Gastroesophageal sphincter (tissue), 4 donors: ENCODE data around the gene TNN. TPM values are rescaled to one million over a fixed set of nuclear protein-coding genes. Genes with fewer than 3 reads are reported as not detected.

Experiments used
- ATAC-seq: fragments of 150-250 bp; one replicate; pipeline ENCODE4 v1.9.1; 2016; ENCODE audit warnings: mild to moderate bottlenecking, moderate library complexity
- H3K27ac ChIP-seq, 4 donors: fragments of 200-600 bp; sonication (generic) in 3 of 4; 1 replicate in 3 of 4; 2 replicates in 1 of 4; pipeline ENCODE4 v1.5.1; 2016 to 2019
- H3K27me3 ChIP-seq: fragments of 200-600 bp; sonication (generic); one replicate; pipeline ENCODE4 v1.5.1; 2019
- H3K36me3 ChIP-seq, 2 donors: fragments of 200-600 bp; sonication (generic); one replicate each; pipeline ENCODE4 v1.5.1; 2019; ENCODE audit warnings: control low read depth in 1 of 2
- H3K4me1 ChIP-seq, 3 donors: fragments of 200-600 bp; sonication (generic); 1 replicate in 2 of 3; 2 replicates in 1 of 3; pipeline ENCODE4 v1.5.1; 2016 to 2019; ENCODE audit warnings: control low read depth in 2 of 3
- H3K4me3 ChIP-seq, 2 donors: fragments of 200-600 bp; sonication (generic); one replicate each; pipeline ENCODE4 v1.5.1; 2019; ENCODE audit warnings: mild to moderate bottlenecking in 1 of 2, moderate library complexity in 1 of 2
- H3K9me3 ChIP-seq, 3 donors: fragments of 200-600 bp; sonication (generic); one replicate each; pipeline ENCODE4 v1.5.1; 2017 to 2019; ENCODE audit warnings: control low read depth in 2 of 3
- CTCF ChIP-seq, 4 experiments: fragments of 200-600 bp in 2 of 4; fragments of 450-650 bp in 2 of 4; sonication (generic) in 1 of 4; IDR thresholded peaks; one replicate each; pipeline ENCODE4 v1.5.1; 2017 to 2019; ENCODE audit warnings: antibody characterized with exemption in 4 of 4, mild to moderate bottlenecking in 2 of 4, moderate library complexity in 2 of 4
- EP300 ChIP-seq: sonication (generic); formaldehyde crosslinking; IDR thresholded peaks from one replicate; pipeline ENCODE4 v1.6.1; 2017; ENCODE audit warnings: antibody characterized with exemption, mild to moderate bottlenecking
- POLR2A ChIP-seq, 2 donors: fragments of 450-650 bp; IDR thresholded peaks; one replicate each; pipeline ENCODE4 v1.6.1; 2017; ENCODE audit warnings: antibody characterized with exemption in 2 of 2, mild to moderate bottlenecking in 2 of 2, moderate library complexity in 1 of 2
- POLR2AphosphoS5 ChIP-seq: sonication (generic); formaldehyde crosslinking; IDR thresholded peaks from one replicate; pipeline ENCODE4 v1.6.1; 2017; ENCODE audit warnings: antibody characterized with exemption
- WGBS, 2 donors: methylation state at CpG; one replicate each; pipeline ENCODE4 v1.1.5; 2018; ENCODE audit warnings: low coverage in 1 of 2; 5-methylcytosine and 5-hydroxymethylcytosine counted together
- total RNA-seq, 4 donors: library from RNA; depleted of rRNA; stranded (reverse); fragments of >200 nt; gene quantifications; one replicate each; pipeline ENCODE4 v1.1.0, GENCODE V29; 2016

The TNN gene
- total RNA-seq, 4 donors from 2014 or later: 0.23 to 0.92 (median 0.47) TPM; not detected in 1

- Histone ChIP-seq H3K27ac (no peak overlapping the region), H3K4me1 (no peaks in the 10 kb centered on the region), H3K9me3 (no peaks in the 10 kb centered on the region), H3K36me3 (no peaks in the 10 kb centered on the region), H3K4me3 (no peak overlapping the region), H3K27me3 (no peaks in the 10 kb centered on the region)
- 83% methylated on average over 2 of the region's 40 CpGs; no CpG with 5 or more reads in 1 of the 2 donors for WGBS, 2 donors
- no peak for ATAC-seq
- no peak for TF ChIP-seq CTCF (IDR thresholded peaks at IDR 0.05)
Observed at GRCh38 chr1:175079338-175079737, 11.7 kb downstream of the TNN start.

GRCh38 chr1:175080030-175080429 lies 12.4 kb downstream of the TNN start:
- no peaks in the 10 kb centered on the region for H3K9me3 ChIP-seq
- no peak for TF ChIP-seq CTCF (IDR thresholded peaks at IDR 0.05)
- no peak for TF ChIP-seq POLR2A (IDR thresholded peaks at IDR 0.05)
- no peak for TF ChIP-seq POLR2AphosphoS5
- TF ChIP-seq EP300: no peak
- H3K27me3 ChIP-seq: no peaks in the 10 kb centered on the region
- H3K4me1 ChIP-seq: no peaks in the 10 kb centered on the region
- H3K4me3 ChIP-seq: no peak overlapping the region
- no CpG with 5 or more reads among the region's 6 CpGs for WGBS, 2 donors
- no peak for ATAC-seq
- H3K27ac ChIP-seq: no peak overlapping the region
- no peaks in the 10 kb centered on the region for H3K36me3 ChIP-seq

GRCh38 chr1:175081983-175082382 lies 14.3 kb downstream of the TNN start:
- H3K9me3 ChIP-seq: no peaks in the 10 kb centered on the region
- 100% methylated on average over 1 to 2 of the region's 2 CpGs for WGBS, 2 donors
- H3K27ac ChIP-seq: no peak overlapping the region
- H3K4me1 ChIP-seq: no peaks in the 10 kb centered on the region
- no peaks in the 10 kb centered on the region for H3K27me3 ChIP-seq
- no peak overlapping the region for H3K4me3 ChIP-seq
- ATAC-seq: no peak
- H3K36me3 ChIP-seq: no peaks in the 10 kb centered on the region
- no peak for TF ChIP-seq CTCF (IDR thresholded peaks at IDR 0.05)
- no peak for TF ChIP-seq EP300
- TF ChIP-seq POLR2AphosphoS5: no peak
- no peak for TF ChIP-seq POLR2A (IDR thresholded peaks at IDR 0.05)

- Histone ChIP-seq H3K9me3 (no peaks in the 10 kb centered on the region), H3K27ac (no peak overlapping the region), H3K4me3 (no peak overlapping the region), H3K36me3 (no peaks in the 10 kb centered on the region), H3K27me3 (no peaks in the 10 kb centered on the region), H3K4me1 (no peaks in the 10 kb centered on the region)
- TF ChIP-seq EP300 (no peak), POLR2AphosphoS5 (no peak)
- WGBS, 2 donors: 84 to 92% methylated on average over 3 of the region's 3 CpGs
- ATAC-seq: no peak
Observed at GRCh38 chr1:175088525-175088951, 20.9 kb downstream of the TNN start.

GRCh38 chr1:175089136-175089718 lies 21.6 kb downstream of the TNN start:
- Histone ChIP-seq H3K27ac (no peak overlapping the region), H3K27me3 (no peaks in the 10 kb centered on the region), H3K4me1 (no peaks in the 10 kb centered on the region), H3K9me3 (no peaks in the 10 kb centered on the region), H3K36me3 (no peaks in the 10 kb centered on the region), H3K4me3 (no peak overlapping the region)
- WGBS, 2 donors: 68 to 70% methylated on average over 5 to 7 of the region's 7 CpGs
- no peak for ATAC-seq
- TF ChIP-seq POLR2AphosphoS5 (no peak), POLR2A (IDR thresholded peaks at IDR 0.05) (no peak), EP300 (no peak), CTCF (IDR thresholded peaks at IDR 0.05) (no peak)
